PC-3 (cell line): Measurements from ENCODE around the gene DLEC1. TPM values are rescaled to one million over a fixed set of nuclear protein-coding genes. Genes with fewer than 3 reads are reported as not detected.

Source experiments
- ATAC-seq: fragments of 200-7000 bp; cut with Tn5 transposase; 2 replicates; pipeline ENCODE4 v1.9.1; 2020; ENCODE audit warnings: mild to moderate bottlenecking, moderate library complexity
- BruUV-seq: library from RNA; stranded (reverse); fragments of 400-500 nt; replicated peaks from 2 replicates; lab custom pipeline; 2021; lab: Mats Ljungman, UMichigan
- CTCF ChIA-PET: fragments of 300-600 bp; sonication (Branson Sonifier 250); formaldehyde crosslinking; loops from one replicate; lab custom pipeline; 2022; ENCODE audit warnings: antibody characterized with exemption; lab: Charles Lee
- POLR2A ChIA-PET: fragments of 300-600 bp; sonication (Branson Sonifier 250); formaldehyde crosslinking; loops from one replicate; lab custom pipeline; 2022; ENCODE audit warnings: antibody characterized with exemption; ENCODE audit not compliant: unreplicated experiment; lab: Charles Lee
- DNase-seq: peaks from one replicate; pipeline ENCODE4 v3.0.0-alpha.2; 2015
- H2AFZ ChIP-seq: fragments of 300-600 bp; sonication (generic); 2 replicates; pipeline ENCODE4 v1.6.0; 2016; ENCODE audit warnings: antibody characterized with exemption, low read length
- H3F3A ChIP-seq: fragments of 300-600 bp; sonication (generic); one replicate; pipeline ENCODE4 v1.6.0; 2017; ENCODE audit warnings: antibody characterized with exemption, low read length, control low read depth, mild to moderate bottlenecking; ENCODE audit not compliant: unreplicated experiment
- H3K27ac ChIP-seq: fragments of 300-600 bp; sonication (generic); 2 replicates; pipeline ENCODE4 v1.5.1; 2016; ENCODE audit warnings: mild to moderate bottlenecking, low read length
- H3K27me3 ChIP-seq: fragments of 300-600 bp; sonication (generic); 2 replicates; pipeline ENCODE4 v1.6.1; 2016; ENCODE audit warnings: low read length, mixed read lengths
- H3K36me3 ChIP-seq: fragments of 300-600 bp; sonication (generic); 2 replicates; pipeline ENCODE4 v1.6.1; 2016; ENCODE audit warnings: low read depth, mixed run types, low read length, mixed read lengths
- H3K4me1 ChIP-seq: fragments of 300-600 bp; sonication (generic); 2 replicates; pipeline ENCODE4 v1.5.1; 2016; ENCODE audit warnings: low read length; ENCODE audit not compliant: insufficient read depth
- H3K4me2 ChIP-seq: fragments of 300-600 bp; sonication (generic); 2 replicates; pipeline ENCODE4 v1.6.0; 2016; ENCODE audit warnings: low read length
- H3K4me3 ChIP-seq: fragments of 300-600 bp; sonication (generic); 2 replicates; pipeline ENCODE4 v1.5.1; 2016; ENCODE audit warnings: mild to moderate bottlenecking, low read length, mixed read lengths
- H3K79me2 ChIP-seq: fragments of 300-600 bp; sonication (generic); 2 replicates; pipeline ENCODE4 v1.6.1; 2017; ENCODE audit warnings: low read length, mixed read lengths
- H3K9ac ChIP-seq: fragments of 300-600 bp; sonication (generic); 2 replicates; pipeline ENCODE4 v1.6.0; 2016; ENCODE audit warnings: mild to moderate bottlenecking, low read length
- H3K9me2 ChIP-seq: fragments of 300-600 bp; sonication (generic); replicated peaks from 2 replicates; pipeline ENCODE4 v1.6.1; 2016; ENCODE audit warnings: mixed run types, low read length, mixed read lengths
- H3K9me3 ChIP-seq: fragments of 300-600 bp; sonication (generic); 2 replicates; pipeline ENCODE4 v1.6.1; 2016; ENCODE audit warnings: low read length, mixed read lengths
- H4K20me1 ChIP-seq: fragments of 300-600 bp; sonication (generic); 2 replicates; pipeline ENCODE4 v1.6.1; 2016; ENCODE audit warnings: low read length, mixed read lengths
- CTCF ChIP-seq: fragments of 300-600 bp; sonication (generic); conservative IDR thresholded peaks from 2 replicates; pipeline ENCODE4 v1.5.1; 2017; ENCODE audit warnings: antibody characterized with exemption, low read depth, mild to moderate bottlenecking, low read length
- EZH2 ChIP-seq: fragments of 300-600 bp; sonication (generic); IDR thresholded peaks from one replicate; pipeline ENCODE4 v1.6.1; 2017; ENCODE audit warnings: antibody characterized with exemption, mild to moderate bottlenecking, low read length; ENCODE audit not compliant: unreplicated experiment
- EZH2phosphoT487 ChIP-seq: fragments of 300-600 bp; sonication (generic); IDR thresholded peaks from 2 replicates; pipeline ENCODE4 v1.6.1; 2018; ENCODE audit warnings: mild to moderate bottlenecking, antibody characterized with exemption, low read length, borderline replicate concordance
- intact Hi-C: fragments of 100-400 bp; cut with micrococcal nuclease; formaldehyde crosslinking; loops from 2 replicates; pipeline ENCODE4 v1.9.0; 2023
- total RNA-seq: library from RNA; depleted of rRNA; stranded (reverse); fragments of >200 nt; gene quantifications from 2 replicates; pipeline ENCODE4 v1.2.3, GENCODE V29; 2014

Gene DLEC1
- total RNA-seq, 1 experiment from 2014 or later = not detected

- Histone ChIP-seq H4K20me1 (no peaks in the 10 kb centered on the region), H3K36me3 (no peaks in the 10 kb centered on the region), H3K79me2 (no peaks in the 10 kb centered on the region), H3K4me2 (no peak overlapping the region), H3K27ac (no peak overlapping the region), H2AFZ (no peak overlapping the region), H3K9ac (no peak overlapping the region), H3K9me2 (no peaks in the 10 kb centered on the region), H3F3A (no peaks in the 10 kb centered on the region), H3K27me3 (no peaks in the 10 kb centered on the region), H3K9me3 (peaks cover 6% of the 10 kb centered on the region; the same call in 1 of the 2 replicates), H3K4me3 (no peak overlapping the region), H3K4me1 (no peaks in the 10 kb centered on the region)
- POLR2A ChIA-PET = no interaction called here
- ATAC-seq (no peak), DNase-seq (no peak)
- intact Hi-C loops = no loop called here
- no peak for TF ChIP-seq CTCF
- no peak for TF ChIP-seq EZH2phosphoT487
- no peak for TF ChIP-seq EZH2
- BruUV-seq = no TSS peak
- CTCF ChIA-PET = no interaction called here
Measured at GRCh38 chr3:38109580-38110313, 70.7 kb downstream of the DLEC1 start.

DNA sequence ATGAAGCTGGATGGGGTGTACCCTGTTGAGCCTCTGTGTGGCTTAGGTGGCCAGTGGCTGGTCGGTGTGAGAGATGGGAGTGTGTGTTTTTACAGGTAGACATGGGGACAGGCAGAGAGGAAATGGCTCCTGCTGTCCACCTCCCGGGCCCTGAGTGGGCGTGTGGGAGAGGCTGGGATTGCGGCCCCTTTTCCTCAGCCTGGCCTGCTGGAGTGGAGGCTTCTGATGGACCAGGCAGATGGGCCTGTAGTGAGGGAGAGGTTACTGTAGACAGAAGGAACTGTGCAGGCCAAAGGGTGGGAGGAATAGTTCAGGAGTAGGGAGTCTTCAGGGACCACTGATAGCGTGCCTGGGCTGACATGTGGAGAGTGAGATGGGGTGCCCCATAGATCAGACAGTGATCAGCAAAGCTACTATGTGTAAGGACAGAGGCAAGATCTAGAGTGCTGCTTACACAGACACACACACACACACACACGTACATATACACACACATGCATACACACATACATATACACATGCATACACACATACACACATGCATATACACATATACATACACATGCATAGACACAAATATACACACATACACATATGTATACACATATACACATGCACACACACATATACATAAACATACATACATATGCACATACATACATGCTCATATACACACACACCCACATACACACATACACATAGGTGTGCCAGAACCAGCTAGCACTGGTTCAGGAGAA lies 71.5 kb downstream of the DLEC1 start:
- Histone ChIP-seq H3K4me3 (no peak overlapping the region), H3K9me2 (no peaks in the 10 kb centered on the region), H3K4me2 (no peak overlapping the region), H4K20me1 (no peaks in the 10 kb centered on the region), H3K9me3 (peaks cover 5% of the 10 kb centered on the region; the same call in 1 of the 2 replicates), H3K79me2 (no peaks in the 10 kb centered on the region), H3K9ac (no peak overlapping the region), H3K4me1 (no peaks in the 10 kb centered on the region), H3F3A (no peaks in the 10 kb centered on the region), H3K36me3 (no peaks in the 10 kb centered on the region), H2AFZ (no peak overlapping the region), H3K27ac (no peak overlapping the region), H3K27me3 (no peaks in the 10 kb centered on the region)
- ChIA-PET CTCF (no interaction called here), POLR2A (interaction anchor here (0.6 kb wide), 1 partner anchor 82 kb away, joined by 3 read pairs; no protein-coding TSS in a partner anchor)
- TF ChIP-seq EZH2phosphoT487 (no peak), CTCF (no peak), EZH2 (no peak)
- no peak for ATAC-seq
- DNase-seq = no peak
- no TSS peak for BruUV-seq
- intact Hi-C loops = no loop called here

DNA sequence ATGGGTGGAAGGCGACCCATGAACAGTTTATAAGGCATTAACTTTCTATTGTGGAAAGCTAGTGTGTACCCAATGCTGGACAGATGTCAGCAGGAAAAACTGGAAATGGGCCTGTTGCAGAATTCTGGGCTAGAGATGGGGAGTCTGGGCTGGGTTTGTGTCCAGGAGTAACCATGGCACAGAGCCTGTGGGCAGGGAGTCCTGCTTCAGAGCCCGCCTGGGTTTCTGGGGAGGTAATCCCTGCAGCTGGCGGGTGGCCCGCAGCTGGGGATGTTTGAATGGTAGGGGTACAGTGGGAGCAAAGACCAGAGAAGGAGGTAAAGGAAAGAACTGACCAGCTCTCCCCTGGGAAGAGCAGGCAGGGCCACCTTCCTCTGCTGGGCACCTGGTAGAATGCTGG lies 72.2 kb downstream of the DLEC1 start:
- intact Hi-C loops = no loop called here
- CTCF ChIA-PET = no interaction called here
- POLR2A ChIA-PET = no interaction called here

More for the DNA sequence above, 72.2 kb downstream of the DLEC1 start:
- Histone ChIP-seq H3K9me3 (no peaks in the 10 kb centered on the region), H3K9ac (no peak overlapping the region), H3K4me3 (no peak overlapping the region), H2AFZ (no peak overlapping the region), H4K20me1 (no peaks in the 10 kb centered on the region), H3K9me2 (no peaks in the 10 kb centered on the region), H3K27ac (no peak overlapping the region), H3K4me1 (no peaks in the 10 kb centered on the region), H3K27me3 (no peaks in the 10 kb centered on the region), H3K36me3 (no peaks in the 10 kb centered on the region), H3K79me2 (no peaks in the 10 kb centered on the region), H3K4me2 (no peak overlapping the region), H3F3A (no peaks in the 10 kb centered on the region)
- ATAC-seq (no peak), DNase-seq (no peak)
- no TSS peak for BruUV-seq
- TF ChIP-seq CTCF (no peak), EZH2 (no peak)
